ENCODE results near the gene PDLIM4. TPM values are rescaled to one million over a fixed set of nuclear protein-coding genes. Genes with fewer than 3 reads are reported as not detected.

The PDLIM4 gene
- polyA plus RNA-seq, 1 donor from 2014 or later, result not detected

DNA sequence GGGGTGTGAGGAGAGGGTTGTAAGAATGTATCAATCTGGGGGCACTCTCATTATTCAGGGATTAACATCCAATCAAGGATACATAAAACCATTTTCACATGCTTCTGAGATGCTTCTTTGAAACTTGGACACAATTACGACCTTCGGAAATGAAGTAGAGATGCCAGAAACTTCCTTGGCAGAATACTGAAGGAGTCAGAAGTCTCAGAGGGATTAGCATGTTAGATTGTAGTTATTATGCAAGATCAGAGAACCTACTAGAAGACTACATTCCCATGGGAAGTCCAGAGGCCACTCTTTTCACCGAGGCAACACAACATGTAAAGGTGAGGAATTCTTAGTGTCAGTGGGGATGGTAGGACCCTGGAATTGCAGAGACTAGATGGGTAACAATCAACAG, 31.6 kb downstream of the PDLIM4 start:
- TF ChIP-seq EZH2 (IDR thresholded peaks at IDR 0.05; ENCODE audit: borderline replicate concordance, insufficient read depth, low read length, poor library complexity, severe bottlenecking), result no peak
- TF ChIP-seq POLR2AphosphoS5 (IDR thresholded peaks at IDR 0.05), result no peak
- TF ChIP-seq, protein P1, sequence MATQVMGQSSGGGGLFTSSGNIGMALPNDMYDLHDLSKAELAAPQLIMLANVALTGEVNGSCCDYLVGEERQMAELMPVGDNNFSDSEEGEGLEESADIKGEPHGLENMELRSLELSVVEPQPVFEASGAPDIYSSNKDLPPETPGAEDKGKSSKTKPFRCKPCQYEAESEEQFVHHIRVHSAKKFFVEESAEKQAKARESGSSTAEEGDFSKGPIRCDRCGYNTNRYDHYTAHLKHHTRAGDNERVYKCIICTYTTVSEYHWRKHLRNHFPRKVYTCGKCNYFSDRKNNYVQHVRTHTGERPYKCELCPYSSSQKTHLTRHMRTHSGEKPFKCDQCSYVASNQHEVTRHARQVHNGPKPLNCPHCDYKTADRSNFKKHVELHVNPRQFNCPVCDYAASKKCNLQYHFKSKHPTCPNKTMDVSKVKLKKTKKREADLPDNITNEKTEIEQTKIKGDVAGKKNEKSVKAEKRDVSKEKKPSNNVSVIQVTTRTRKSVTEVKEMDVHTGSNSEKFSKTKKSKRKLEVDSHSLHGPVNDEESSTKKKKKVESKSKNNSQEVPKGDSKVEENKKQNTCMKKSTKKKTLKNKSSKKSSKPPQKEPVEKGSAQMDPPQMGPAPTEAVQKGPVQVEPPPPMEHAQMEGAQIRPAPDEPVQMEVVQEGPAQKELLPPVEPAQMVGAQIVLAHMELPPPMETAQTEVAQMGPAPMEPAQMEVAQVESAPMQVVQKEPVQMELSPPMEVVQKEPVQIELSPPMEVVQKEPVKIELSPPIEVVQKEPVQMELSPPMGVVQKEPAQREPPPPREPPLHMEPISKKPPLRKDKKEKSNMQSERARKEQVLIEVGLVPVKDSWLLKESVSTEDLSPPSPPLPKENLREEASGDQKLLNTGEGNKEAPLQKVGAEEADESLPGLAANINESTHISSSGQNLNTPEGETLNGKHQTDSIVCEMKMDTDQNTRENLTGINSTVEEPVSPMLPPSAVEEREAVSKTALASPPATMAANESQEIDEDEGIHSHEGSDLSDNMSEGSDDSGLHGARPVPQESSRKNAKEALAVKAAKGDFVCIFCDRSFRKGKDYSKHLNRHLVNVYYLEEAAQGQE (IDR thresholded peaks at IDR 0.05; ENCODE audit: borderline replicate concordance), result no peak
- no peak for TF ChIP-seq RAD21 (conservative IDR thresholded peaks at IDR 0.05)
- no peak for TF ChIP-seq EP300 (conservative IDR thresholded peaks at IDR 0.05; ENCODE audit: poor library complexity, severe bottlenecking)
- no peak for TF ChIP-seq TAF1 (IDR thresholded peaks at IDR 0.05; ENCODE audit: low read depth)
- TF ChIP-seq, protein P2, sequence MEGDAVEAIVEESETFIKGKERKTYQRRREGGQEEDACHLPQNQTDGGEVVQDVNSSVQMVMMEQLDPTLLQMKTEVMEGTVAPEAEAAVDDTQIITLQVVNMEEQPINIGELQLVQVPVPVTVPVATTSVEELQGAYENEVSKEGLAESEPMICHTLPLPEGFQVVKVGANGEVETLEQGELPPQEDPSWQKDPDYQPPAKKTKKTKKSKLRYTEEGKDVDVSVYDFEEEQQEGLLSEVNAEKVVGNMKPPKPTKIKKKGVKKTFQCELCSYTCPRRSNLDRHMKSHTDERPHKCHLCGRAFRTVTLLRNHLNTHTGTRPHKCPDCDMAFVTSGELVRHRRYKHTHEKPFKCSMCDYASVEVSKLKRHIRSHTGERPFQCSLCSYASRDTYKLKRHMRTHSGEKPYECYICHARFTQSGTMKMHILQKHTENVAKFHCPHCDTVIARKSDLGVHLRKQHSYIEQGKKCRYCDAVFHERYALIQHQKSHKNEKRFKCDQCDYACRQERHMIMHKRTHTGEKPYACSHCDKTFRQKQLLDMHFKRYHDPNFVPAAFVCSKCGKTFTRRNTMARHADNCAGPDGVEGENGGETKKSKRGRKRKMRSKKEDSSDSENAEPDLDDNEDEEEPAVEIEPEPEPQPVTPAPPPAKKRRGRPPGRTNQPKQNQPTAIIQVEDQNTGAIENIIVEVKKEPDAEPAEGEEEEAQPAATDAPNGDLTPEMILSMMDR (IDR thresholded peaks at IDR 0.05; ENCODE audit: poor library complexity, severe bottlenecking), result no peak
- TF ChIP-seq MXI1 (conservative IDR thresholded peaks at IDR 0.05; ENCODE audit: poor library complexity, severe bottlenecking), result no peak
- no peak for TF ChIP-seq SMC3 (conservative IDR thresholded peaks at IDR 0.05; ENCODE audit: poor library complexity)
- Histone ChIP-seq H3K9ac (ENCODE audit: low read length) (no peak overlapping the region), H3K4me2 (ENCODE audit: low read length) (no peak overlapping the region), H3K9me2 (ENCODE audit: insufficient read depth, low read length) (no peaks in the 10 kb centered on the region), H3K9me3 (ENCODE audit: low read length) (no peaks in the 10 kb centered on the region), H3K79me2 (replicated peaks; ENCODE audit: insufficient read depth, low read length) (no peaks in the 10 kb centered on the region), H4K20me1 (ENCODE audit: insufficient read depth) (no peaks in the 10 kb centered on the region), H3F3A (ENCODE audit: insufficient read depth, low read length, poor library complexity, severe bottlenecking) (no peaks in the 10 kb centered on the region), H3K27me3 (ENCODE audit: insufficient read depth, low read depth, low read length) (no peaks in the 10 kb centered on the region), H3K27ac (ENCODE audit: low read length) (no peak overlapping the region), H3K4me3 (ENCODE audit: low read length) (no peak overlapping the region), H2AFZ (ENCODE audit: low read depth, low read length) (no peak overlapping the region), H3K36me3 (ENCODE audit: insufficient read depth, low read length) (no peaks in the 10 kb centered on the region)

DNA sequence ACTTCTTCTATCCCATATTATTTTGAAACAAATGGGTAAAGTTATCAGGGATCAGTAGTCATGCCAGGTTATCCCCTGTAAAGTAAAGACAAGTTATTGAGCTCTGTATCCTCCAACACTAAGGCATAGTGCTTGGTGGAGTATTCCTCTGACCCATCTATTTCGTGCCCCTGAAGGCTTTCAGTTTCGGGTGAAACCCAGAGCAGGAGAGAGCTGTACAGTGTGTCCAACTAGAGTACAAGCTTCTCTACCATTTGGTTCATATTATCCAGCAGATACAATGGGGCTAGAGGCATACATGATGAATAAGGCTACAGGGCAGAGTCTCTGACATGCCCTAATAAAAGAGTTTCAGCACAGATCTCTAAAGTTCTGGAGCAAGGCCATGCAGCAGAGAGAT, 33.5 kb downstream of the PDLIM4 start:
- Histone ChIP-seq H3K27me3 (ENCODE audit: insufficient read depth, low read depth, low read length) (peaks cover 19% of the 10 kb centered on the region), H3K36me3 (ENCODE audit: insufficient read depth, low read length) (no peaks in the 10 kb centered on the region), H4K20me1 (ENCODE audit: insufficient read depth) (no peaks in the 10 kb centered on the region), H3K27ac (ENCODE audit: low read length) (no peak overlapping the region), H3K9ac (ENCODE audit: low read length) (no peak overlapping the region), H2AFZ (ENCODE audit: low read depth, low read length) (no peak overlapping the region), H3K9me2 (ENCODE audit: insufficient read depth, low read length) (no peaks in the 10 kb centered on the region), H3F3A (ENCODE audit: insufficient read depth, low read length, poor library complexity, severe bottlenecking) (no peaks in the 10 kb centered on the region), H3K4me3 (ENCODE audit: low read length) (no peak overlapping the region), H3K4me2 (ENCODE audit: low read length) (no peak overlapping the region), H3K9me3 (ENCODE audit: low read length) (no peaks in the 10 kb centered on the region), H3K79me2 (replicated peaks; ENCODE audit: insufficient read depth, low read length) (no peaks in the 10 kb centered on the region)
- TF ChIP-seq, protein P2 (IDR thresholded peaks at IDR 0.05; ENCODE audit: poor library complexity, severe bottlenecking), result no peak
- no peak for TF ChIP-seq EP300 (conservative IDR thresholded peaks at IDR 0.05; ENCODE audit: poor library complexity, severe bottlenecking)
- TF ChIP-seq EZH2 (IDR thresholded peaks at IDR 0.05; ENCODE audit: borderline replicate concordance, insufficient read depth, low read length, poor library complexity, severe bottlenecking), result no peak
- TF ChIP-seq MXI1 (conservative IDR thresholded peaks at IDR 0.05; ENCODE audit: poor library complexity, severe bottlenecking), result no peak
- no peak for TF ChIP-seq POLR2AphosphoS5 (IDR thresholded peaks at IDR 0.05)
- no peak for TF ChIP-seq SMC3 (conservative IDR thresholded peaks at IDR 0.05; ENCODE audit: poor library complexity)

Data from neural cell (in vitro differentiated cells).